IMR-90 (cell line): Measurements from ENCODE around the gene IL22. TPM values are rescaled to one million over a fixed set of nuclear protein-coding genes. Genes with fewer than 3 reads are reported as not detected.

Experiments
- ATAC-seq: fragments of 200-7000 bp; cut with Tn5 transposase; 2 replicates; pipeline ENCODE4 v1.9.1; 2020; ENCODE audit warnings: low read depth, mild to moderate bottlenecking, moderate library complexity
- BruUV-seq: library from RNA; stranded (reverse); fragments of 400-500 nt; replicated peaks from 2 replicates; lab custom pipeline; 2021; lab: Mats Ljungman, UMichigan
- CTCF ChIA-PET: fragments of 300-600 bp; formaldehyde crosslinking; extraction: SDS; loops from one replicate; lab custom pipeline; 2021; ENCODE audit warnings: antibody characterized with exemption; lab: Yijun Ruan, JAX
- POLR2A ChIA-PET: fragments of 300-600 bp; sonication (Branson Sonifier 250); formaldehyde crosslinking; loops from one replicate; lab custom pipeline; 2022; ENCODE audit warnings: antibody characterized with exemption; ENCODE audit not compliant: unreplicated experiment; lab: Charles Lee
- DNase-seq: peaks from one replicate; pipeline ENCODE4 v3.0.0; 2013
- H2AFZ ChIP-seq: replicated peaks from 2 replicates; pipeline ENCODE3; 2013; ENCODE audit warnings: low read length, mild to moderate bottlenecking; ENCODE audit not compliant: poor library complexity
- H2AK5ac ChIP-seq: 2 replicates; pipeline ENCODE4 v1.6.1; 2013; ENCODE audit warnings: low read depth, low read length, inconsistent platforms
- H2AK9ac ChIP-seq: replicated peaks from 2 replicates; pipeline ENCODE3; 2013; ENCODE audit warnings: mild to moderate bottlenecking, low read depth, low read length, moderate library complexity; ENCODE audit not compliant: poor library complexity
- H2BK120ac ChIP-seq: 2 replicates; pipeline ENCODE4 v1.6.1; 2013; ENCODE audit warnings: low read depth, low read length, inconsistent platforms
- H2BK15ac ChIP-seq: 3 replicates; pipeline ENCODE4 v1.6.1; 2013; ENCODE audit warnings: low read depth, low read length, inconsistent platforms
- H2BK20ac ChIP-seq: 2 replicates; pipeline ENCODE4 v1.6.1; 2013; ENCODE audit warnings: low read depth, mild to moderate bottlenecking, inconsistent platforms, low read length, moderate library complexity
- H2BK5ac ChIP-seq: 2 replicates; pipeline ENCODE4 v1.6.1; 2013; ENCODE audit warnings: mild to moderate bottlenecking, low read depth, low read length, inconsistent platforms; ENCODE audit not compliant: poor library complexity, severe bottlenecking
- H3K14ac ChIP-seq: replicated peaks from 2 replicates; pipeline ENCODE4 v1.6.1; 2013; ENCODE audit warnings: low read depth, low read length, inconsistent platforms
- H3K18ac ChIP-seq: 2 replicates; pipeline ENCODE4 v1.6.1; 2013; ENCODE audit warnings: low read depth, low read length, control low read depth
- H3K23ac ChIP-seq: 2 replicates; pipeline ENCODE4 v1.6.1; 2013; ENCODE audit warnings: low read depth, low read length, inconsistent platforms
- H3K27ac ChIP-seq: 2 replicates; pipeline ENCODE4 v1.5.1; 2013; ENCODE audit warnings: mild to moderate bottlenecking, control low read depth, low read length; ENCODE audit not compliant: insufficient read depth
- H3K27me3 ChIP-seq: 2 replicates; pipeline ENCODE4 v1.6.1; 2013; ENCODE audit warnings: low read length; ENCODE audit not compliant: control insufficient read depth, insufficient read depth
- H3K36me3 ChIP-seq: 2 replicates; pipeline ENCODE4 v1.6.1; 2013; ENCODE audit warnings: low read length, mixed read lengths; ENCODE audit not compliant: control insufficient read depth, insufficient read depth
- H3K4ac ChIP-seq: 2 replicates; pipeline ENCODE4 v1.6.1; 2013; ENCODE audit warnings: low read depth, low read length, inconsistent platforms
- H3K4me1 ChIP-seq: 2 replicates; pipeline ENCODE4 v1.6.1; 2013; ENCODE audit warnings: low read length, mixed read lengths; ENCODE audit not compliant: control insufficient read depth, insufficient read depth
- H3K4me2 ChIP-seq: 2 replicates; pipeline ENCODE4 v1.6.1; 2013; ENCODE audit warnings: low read depth, mild to moderate bottlenecking, control low read depth, low read length, moderate library complexity
- H3K4me3 ChIP-seq: 2 replicates; pipeline ENCODE4 v1.5.1; 2013; ENCODE audit warnings: low read depth, mild to moderate bottlenecking, control low read depth, low read length, moderate library complexity; ENCODE audit not compliant: insufficient read depth
- H3K56ac ChIP-seq: 2 replicates; pipeline ENCODE4 v1.6.1; 2013; ENCODE audit warnings: low read length, inconsistent platforms; ENCODE audit not compliant: insufficient read depth; ENCODE audit errors: extremely low read depth
- H3K79me1 ChIP-seq, 2 experiments: 2 replicates each; pipeline ENCODE4 v1.6.1; 2013; ENCODE audit warnings: low read length in 2 of 2, inconsistent platforms in 1 of 2, low read depth in 1 of 2
- H3K9ac ChIP-seq: 2 replicates; pipeline ENCODE4 v1.6.1; 2013; ENCODE audit warnings: low read depth, low read length, control low read depth
- H3K9me1 ChIP-seq: 2 replicates; pipeline ENCODE4 v1.6.1; 2013; ENCODE audit warnings: low read length, inconsistent platforms; ENCODE audit not compliant: insufficient read depth
- H3K9me3 ChIP-seq: 2 replicates; pipeline ENCODE4 v1.6.1; 2013; ENCODE audit warnings: low read length; ENCODE audit not compliant: control insufficient read depth, insufficient read depth
- H4K20me1 ChIP-seq: 2 replicates; pipeline ENCODE4 v1.6.1; 2013; ENCODE audit warnings: low read length, inconsistent platforms; ENCODE audit not compliant: insufficient read depth
- H4K5ac ChIP-seq: 2 replicates; pipeline ENCODE4 v1.6.1; 2013; ENCODE audit warnings: mild to moderate bottlenecking, low read depth, low read length, control low read depth
- H4K8ac ChIP-seq, 2 experiments: 2 replicates each; pipeline ENCODE4 v1.6.1; 2013; ENCODE audit warnings: low read depth in 2 of 2, low read length in 2 of 2, control low read depth in 1 of 2, inconsistent platforms in 1 of 2
- H4K91ac ChIP-seq: 2 replicates; pipeline ENCODE4 v1.6.1; 2013; ENCODE audit warnings: low read depth, low read length, inconsistent platforms; ENCODE audit not compliant: insufficient read depth
- BHLHE40 ChIP-seq: fragments of 150-350 bp; IDR thresholded peaks from 2 replicates; pipeline ENCODE4 v1.6.1; 2016; ENCODE audit warnings: mild to moderate bottlenecking, low read depth, low read length
- CEBPB ChIP-seq: IDR thresholded peaks from 2 replicates; pipeline ENCODE4 v1.6.1; 2012; ENCODE audit warnings: low read depth, low read length, improper control_type of control experiment
- CHD1 ChIP-seq: IDR thresholded peaks from 2 replicates; pipeline ENCODE4 v1.6.1; 2012; ENCODE audit warnings: low read depth, low read length, improper control_type of control experiment
- FOS ChIP-seq: fragments of 150-350 bp; IDR thresholded peaks from 2 replicates; pipeline ENCODE4 v1.6.1; 2016; ENCODE audit warnings: low read depth, low read length
- MAFK ChIP-seq: IDR thresholded peaks from 2 replicates; pipeline ENCODE4 v1.6.1; 2012; ENCODE audit warnings: low read depth, low read length, improper control_type of control experiment
- MAZ ChIP-seq: IDR thresholded peaks from 2 replicates; pipeline ENCODE4 v1.6.1; 2012; ENCODE audit warnings: low read depth, mild to moderate bottlenecking, low read length, improper control_type of control experiment, moderate library complexity, borderline replicate concordance
- MXI1 ChIP-seq: IDR thresholded peaks from 2 replicates; pipeline ENCODE4 v1.6.1; 2012; ENCODE audit warnings: low read depth, mild to moderate bottlenecking, low read length, moderate library complexity, borderline replicate concordance
- NFE2L2 ChIP-seq: fragments of 150-350 bp; IDR thresholded peaks from 2 replicates; pipeline ENCODE4 v1.6.1; 2016; ENCODE audit warnings: low read depth, mild to moderate bottlenecking, low read length
- POLR2A ChIP-seq: IDR thresholded peaks from 2 replicates; pipeline ENCODE4 v1.6.1; 2012; ENCODE audit warnings: mild to moderate bottlenecking, low read depth, low read length
- RAD21 ChIP-seq: IDR thresholded peaks from 2 replicates; pipeline ENCODE4 v1.6.1; 2012; ENCODE audit warnings: low read length, improper control_type of control experiment
- RCOR1 ChIP-seq: IDR thresholded peaks from 2 replicates; pipeline ENCODE4 v1.6.1; 2012; ENCODE audit warnings: mild to moderate bottlenecking, low read length, improper control_type of control experiment; ENCODE audit not compliant: insufficient replicate concordance
- RFX5 ChIP-seq: IDR thresholded peaks from 2 replicates; pipeline ENCODE4 v1.8.0; 2012; ENCODE audit warnings: low read depth, mild to moderate bottlenecking, low read length, moderate library complexity
- SMC3 ChIP-seq: fragments of 150-350 bp; IDR thresholded peaks from 2 replicates; pipeline ENCODE4 v1.6.1; 2016; ENCODE audit warnings: low read depth, mild to moderate bottlenecking, antibody characterized with exemption, low read length, moderate library complexity
- WGBS, 2 experiments: methylation state at CpG; one replicate each; pipeline versions ENCODE4 v1.1.5 to v1.1.7; 2013; ENCODE audit warnings: missing lambda C conversion rate in 2 of 2; ENCODE audit not compliant: insufficient read length in 1 of 2; ENCODE audit errors: extremely low coverage in 2 of 2; 5-methylcytosine and 5-hydroxymethylcytosine counted together
- dilution Hi-C: fragments of 300-500 bp; cut with HindIII; formaldehyde crosslinking; loops from one replicate; pipeline ENCODE4 v1.14.3; 2018; ENCODE audit warnings: low sequenced_read_pairs; ENCODE audit not compliant: unreplicated experiment
- in situ Hi-C: fragments of 300-500 bp; cut with MboI; formaldehyde crosslinking; loops from 3 replicates; pipeline ENCODE4 v1.14.3; 2019; ENCODE audit warnings: low sequenced_read_pairs, inconsistent platforms, mixed read lengths
- intact Hi-C: fragments of 100-400 bp; cut with micrococcal nuclease; formaldehyde crosslinking; loops from 2 replicates; pipeline ENCODE4 v1.10.0; 2022
- polyA plus RNA-seq, 3 experiments: library from polyadenylated mRNA; depleted of rRNA; stranded (reverse); fragments of >200 nt; gene quantifications; 2 replicates each; pipeline ENCODE4 v1.2.3, GENCODE V29; 2012; ENCODE audit warnings: low replicate concordance in 1 of 3
- total RNA-seq: library from RNA; depleted of rRNA; stranded (reverse); fragments of >200 nt; gene quantifications from 2 replicates; pipeline ENCODE4 v1.2.3, GENCODE V29; 2012
- TF ChIP-seq, protein P1 (sequence below): conservative IDR thresholded peaks from 2 replicates; pipeline ENCODE4 v1.5.1; 2012; ENCODE audit warnings: mild to moderate bottlenecking, low read depth, low read length, improper control_type of control experiment
- TF ChIP-seq, protein P2 (sequence below): fragments of 150-350 bp; IDR thresholded peaks from 2 replicates; pipeline ENCODE4 v1.6.1; 2016; ENCODE audit warnings: low read depth, mild to moderate bottlenecking, low read length, moderate library complexity, borderline replicate concordance
- TF ChIP-seq, protein P3 (sequence below): fragments of 150-350 bp; IDR thresholded peaks from 2 replicates; pipeline ENCODE4 v1.6.1; 2017; ENCODE audit warnings: mild to moderate bottlenecking, antibody characterized with exemption, low read length, low read depth

IL22 gene
- total and polyA plus RNA-seq, 2 of the 4 experiments (the other 2 are of a cell fraction): not detected

- POLR2A ChIA-PET: no interaction called here
- H2BK20ac ChIP-seq: no peak overlapping the region
- no TSS peak for BruUV-seq
- H2AK9ac ChIP-seq: no peak overlapping the region
- 93% methylated on average over 2 of the region's 3 CpGs; no CpG with 5 or more reads in 1 of the 2 experiments for WGBS, 2 experiments
- H4K20me1 ChIP-seq: no peaks in the 10 kb centered on the region
- no peak overlapping the region for H3K4ac ChIP-seq
- intact Hi-C loops (no loop called here), in situ Hi-C loops (no loop called here), dilution Hi-C loops (no loop called here)
- TF ChIP-seq FOS (no peak), RAD21 (no peak), MAZ (no peak), POLR2A (no peak), CHD1 (no peak), MXI1 (no peak), SMC3 (no peak), BHLHE40 (no peak), RCOR1 (no peak), RFX5 (no peak), MAFK (no peak), NFE2L2 (no peak), CEBPB (no peak)
- TF ChIP-seq, protein P1, sequence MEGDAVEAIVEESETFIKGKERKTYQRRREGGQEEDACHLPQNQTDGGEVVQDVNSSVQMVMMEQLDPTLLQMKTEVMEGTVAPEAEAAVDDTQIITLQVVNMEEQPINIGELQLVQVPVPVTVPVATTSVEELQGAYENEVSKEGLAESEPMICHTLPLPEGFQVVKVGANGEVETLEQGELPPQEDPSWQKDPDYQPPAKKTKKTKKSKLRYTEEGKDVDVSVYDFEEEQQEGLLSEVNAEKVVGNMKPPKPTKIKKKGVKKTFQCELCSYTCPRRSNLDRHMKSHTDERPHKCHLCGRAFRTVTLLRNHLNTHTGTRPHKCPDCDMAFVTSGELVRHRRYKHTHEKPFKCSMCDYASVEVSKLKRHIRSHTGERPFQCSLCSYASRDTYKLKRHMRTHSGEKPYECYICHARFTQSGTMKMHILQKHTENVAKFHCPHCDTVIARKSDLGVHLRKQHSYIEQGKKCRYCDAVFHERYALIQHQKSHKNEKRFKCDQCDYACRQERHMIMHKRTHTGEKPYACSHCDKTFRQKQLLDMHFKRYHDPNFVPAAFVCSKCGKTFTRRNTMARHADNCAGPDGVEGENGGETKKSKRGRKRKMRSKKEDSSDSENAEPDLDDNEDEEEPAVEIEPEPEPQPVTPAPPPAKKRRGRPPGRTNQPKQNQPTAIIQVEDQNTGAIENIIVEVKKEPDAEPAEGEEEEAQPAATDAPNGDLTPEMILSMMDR: no peak
- TF ChIP-seq, protein P2, sequence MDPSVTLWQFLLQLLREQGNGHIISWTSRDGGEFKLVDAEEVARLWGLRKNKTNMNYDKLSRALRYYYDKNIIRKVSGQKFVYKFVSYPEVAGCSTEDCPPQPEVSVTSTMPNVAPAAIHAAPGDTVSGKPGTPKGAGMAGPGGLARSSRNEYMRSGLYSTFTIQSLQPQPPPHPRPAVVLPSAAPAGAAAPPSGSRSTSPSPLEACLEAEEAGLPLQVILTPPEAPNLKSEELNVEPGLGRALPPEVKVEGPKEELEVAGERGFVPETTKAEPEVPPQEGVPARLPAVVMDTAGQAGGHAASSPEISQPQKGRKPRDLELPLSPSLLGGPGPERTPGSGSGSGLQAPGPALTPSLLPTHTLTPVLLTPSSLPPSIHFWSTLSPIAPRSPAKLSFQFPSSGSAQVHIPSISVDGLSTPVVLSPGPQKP: no peak
- TF ChIP-seq, protein P3, sequence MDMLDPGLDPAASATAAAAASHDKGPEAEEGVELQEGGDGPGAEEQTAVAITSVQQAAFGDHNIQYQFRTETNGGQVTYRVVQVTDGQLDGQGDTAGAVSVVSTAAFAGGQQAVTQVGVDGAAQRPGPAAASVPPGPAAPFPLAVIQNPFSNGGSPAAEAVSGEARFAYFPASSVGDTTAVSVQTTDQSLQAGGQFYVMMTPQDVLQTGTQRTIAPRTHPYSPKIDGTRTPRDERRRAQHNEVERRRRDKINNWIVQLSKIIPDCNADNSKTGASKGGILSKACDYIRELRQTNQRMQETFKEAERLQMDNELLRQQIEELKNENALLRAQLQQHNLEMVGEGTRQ: no peak
- no peaks in the 10 kb centered on the region for H3K27me3 ChIP-seq
- no peak overlapping the region for H4K5ac ChIP-seq
- no peak overlapping the region for H2BK120ac ChIP-seq
- no peak overlapping the region for H3K18ac ChIP-seq
- H3K27ac ChIP-seq: no peak overlapping the region
- no peak overlapping the region for H4K91ac ChIP-seq
- H3K9me1 ChIP-seq: no peaks in the 10 kb centered on the region
- no peaks in the 10 kb centered on the region for H3K79me1 ChIP-seq
- no peak overlapping the region for H2BK15ac ChIP-seq
- H3K4me3 ChIP-seq: no peak overlapping the region
- no peak overlapping the region for H3K14ac ChIP-seq
- H2AFZ ChIP-seq: no peak overlapping the region
- CTCF ChIA-PET: interaction anchor here (1.4 kb wide), 1 partner anchor 13 kb away, joined by 3 read pairs; no protein-coding TSS in a partner anchor
- no peak overlapping the region for H2BK5ac ChIP-seq
- no peak overlapping the region for H3K56ac ChIP-seq
- no peak overlapping the region for H4K8ac ChIP-seq
- H3K4me1 ChIP-seq: no peaks in the 10 kb centered on the region
- no peaks in the 10 kb centered on the region for H3K36me3 ChIP-seq
- H3K9me3 ChIP-seq: no peaks in the 10 kb centered on the region
- H2AK5ac ChIP-seq: no peak overlapping the region
- no peak overlapping the region for H3K9ac ChIP-seq
- no peak for DNase-seq
- no peak overlapping the region for H3K4me2 ChIP-seq
- ATAC-seq: no peak
- no peak overlapping the region for H3K23ac ChIP-seq
Measured at GRCh38 chr12:68285541-68285940, 32.1 kb upstream of the IL22 start.
